Hepatocyte (in vitro differentiated cells): ENCODE measurements around the gene PRDM5.

Source experiments
- CTCF ChIP-seq: fragments of 200-600 bp; sonication (generic); IDR thresholded peaks from 2 replicates; pipeline ENCODE4 v1.5.1; 2016; ENCODE audit warnings: antibody characterized with exemption, mild to moderate bottlenecking; ENCODE audit not compliant: poor library complexity
- EZH2 ChIP-seq: fragments of 200-600 bp; sonication (generic); IDR thresholded peaks from 2 replicates; pipeline ENCODE4 v1.6.1; 2016; ENCODE audit warnings: antibody characterized with exemption, mild to moderate bottlenecking, borderline replicate concordance

DNA sequence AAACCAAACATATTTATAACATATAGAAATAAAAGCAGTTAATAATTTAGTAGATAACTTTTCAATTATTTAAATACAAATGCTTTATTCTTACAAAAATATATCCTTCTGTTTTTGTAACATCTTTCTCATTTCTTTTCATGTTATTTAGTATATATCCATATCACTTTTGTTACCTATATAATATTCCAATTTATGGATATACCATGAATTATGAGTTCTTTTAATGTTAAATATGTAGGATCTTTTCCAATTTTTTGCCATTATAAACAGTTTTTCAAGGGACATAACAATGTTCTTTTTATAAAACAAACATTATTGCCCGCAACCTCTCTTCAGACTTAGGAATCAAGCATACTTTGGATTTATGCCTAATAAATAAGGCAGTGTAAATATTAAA is 151.6 kb downstream of the PRDM5 start:
- TF ChIP-seq CTCF = no peak
- no peak for TF ChIP-seq EZH2
